GM12891 (cell line): ENCODE results near the gene PPM1E.

ENCODE experiments used
- POLR2A ChIP-seq: IDR thresholded peaks from 2 replicates; pipeline ENCODE4 v1.6.1; 2011; ENCODE audit warnings: low read depth, low read length, control low read depth
- POLR2AphosphoS5 ChIP-seq: IDR thresholded peaks from 2 replicates; pipeline ENCODE4 v1.6.1; 2011; ENCODE audit warnings: low read depth, low read length, control low read depth

- TF ChIP-seq POLR2A (no peak), POLR2AphosphoS5 (no peak)
Measured at GRCh38 chr17:58966208-58966607, 210.6 kb downstream of the PPM1E start.
